ENCODE measurements around the gene PLTP. TPM values are rescaled to one million over a fixed set of nuclear protein-coding genes. Genes with fewer than 3 reads are reported as not detected.

The PLTP gene
- total and polyA plus RNA-seq, 2 of the 13 experiments (the other 11 are each of a cell fraction or from before 2014, with no cell fraction given), result 16.9 to 28.6 TPM

- TF ChIP-seq RAD51 (IDR thresholded peaks at IDR 0.05; ENCODE audit: borderline replicate concordance) (no peak), IRF1 (CRISPR knock-in tag; IDR thresholded peaks at IDR 0.05; ENCODE audit: low read depth) (no peak), ZEB1 (IDR thresholded peaks at IDR 0.05; ENCODE audit: insufficient replicate concordance, low read depth) (peak; percentile 9), ZNF253 (CRISPR knock-in tag; IDR thresholded peaks at IDR 0.05; ENCODE audit: borderline replicate concordance) (no peak), ZFP37 (CRISPR knock-in tag; IDR thresholded peaks at IDR 0.05; ENCODE audit: borderline replicate concordance) (peak; percentile 77; the same call in 1 of the 2 replicates), RBAK (CRISPR knock-in tag; IDR thresholded peaks at IDR 0.05) (no peak), E2F1 (CRISPR knock-in tag; IDR thresholded peaks at IDR 0.05) (no peak), MAF1 (CRISPR knock-in tag; IDR thresholded peaks at IDR 0.05; ENCODE audit: borderline replicate concordance) (no peak), ZUFSP (CRISPR knock-in tag; IDR thresholded peaks at IDR 0.05; ENCODE audit: borderline replicate concordance) (no peak), ONECUT2 (CRISPR knock-in tag; IDR thresholded peaks at IDR 0.05) (no peak), PITX1 (CRISPR knock-in tag; IDR thresholded peaks at IDR 0.05) (no peak), ZHX2 (IDR thresholded peaks at IDR 0.05; ENCODE audit: low read depth) (peak; percentile 29; the same call in 1 of the 2 replicates), ZHX2 (CRISPR knock-in tag; IDR thresholded peaks at IDR 0.05; ENCODE audit: borderline replicate concordance) (0 out of 2 replicates have a peak, but pooled peaks have one; percentile 70), HNF4A (CRISPR knock-in tag; IDR thresholded peaks at IDR 0.05) (no peak; the same call in 1 of the 2 replicates), EZH2 (conservative IDR thresholded peaks at IDR 0.05; ENCODE audit: low read depth, low read length) (no peak), HNF1B (CRISPR knock-in tag; IDR thresholded peaks at IDR 0.05) (no peak; the same call in 1 of the 2 replicates), NR3C1 (CRISPR knock-in tag; IDR thresholded peaks at IDR 0.05) (no peak), ZSCAN20 (CRISPR knock-in tag; IDR thresholded peaks at IDR 0.05; ENCODE audit: borderline replicate concordance) (peak; percentile 74; the same call in 1 of the 2 replicates)
Observed at GRCh38 chr20:45933266-45934045, 21.5 kb upstream of the PLTP start (continued).

Data from HepG2 (cell line).